H9 (cell line): Measurements from ENCODE around the gene IL12RB2. TPM values are rescaled to one million over a fixed set of nuclear protein-coding genes. Genes with fewer than 3 reads are reported as not detected.

Source experiments
- DNase-seq: peaks from one replicate; pipeline ENCODE4 v3.0.0-alpha.2; 2017
- H2AFZ ChIP-seq: one replicate; pipeline ENCODE4 v1.6.1; 2013; ENCODE audit warnings: mild to moderate bottlenecking, low read length, control low read depth, moderate library complexity
- H2AK5ac ChIP-seq: 2 replicates; pipeline ENCODE4 v1.6.1; 2013; ENCODE audit warnings: low read length, control low read depth, mixed read lengths; ENCODE audit not compliant: insufficient read length
- H2BK120ac ChIP-seq: one replicate; pipeline ENCODE4 v1.6.1; 2013; ENCODE audit warnings: low read depth, mild to moderate bottlenecking, low read length, control low read depth, inconsistent platforms; ENCODE audit not compliant: poor library complexity, severe bottlenecking
- H2BK12ac ChIP-seq: 2 replicates; pipeline ENCODE4 v1.6.1; 2013; ENCODE audit warnings: low read length, control low read depth, mixed read lengths, low read depth; ENCODE audit not compliant: insufficient read length
- H2BK15ac ChIP-seq: 2 replicates; pipeline ENCODE4 v1.6.1; 2013; ENCODE audit warnings: low read depth, low read length, control low read depth
- H2BK20ac ChIP-seq: one replicate; pipeline ENCODE4 v1.6.1; 2013; ENCODE audit warnings: low read depth, mild to moderate bottlenecking, low read length, control low read depth, inconsistent platforms; ENCODE audit not compliant: poor library complexity, severe bottlenecking
- H2BK5ac ChIP-seq: 2 replicates; pipeline ENCODE4 v1.6.1; 2013; ENCODE audit warnings: low read length, control low read depth, mixed read lengths; ENCODE audit not compliant: insufficient read length
- H3K14ac ChIP-seq: 2 replicates; pipeline ENCODE4 v1.6.1; 2013; ENCODE audit warnings: low read length, control low read depth; ENCODE audit not compliant: insufficient read depth
- H3K18ac ChIP-seq: 2 replicates; pipeline ENCODE4 v1.6.1; 2013; ENCODE audit warnings: low read depth, mild to moderate bottlenecking, mixed read lengths, low read length, control low read depth; ENCODE audit not compliant: insufficient read length
- H3K23ac ChIP-seq: 2 replicates; pipeline ENCODE4 v1.6.1; 2013; ENCODE audit warnings: low read length, control low read depth, mixed read lengths, low read depth; ENCODE audit not compliant: insufficient read length
- H3K23me2 ChIP-seq: 2 replicates; pipeline ENCODE4 v1.6.1; 2013; ENCODE audit warnings: low read depth, mild to moderate bottlenecking, mixed read lengths, low read length, control low read depth; ENCODE audit not compliant: insufficient read length, poor library complexity, severe bottlenecking
- H3K27ac ChIP-seq: 2 replicates; pipeline ENCODE4 v1.5.1; 2013; ENCODE audit warnings: low read length, control low read depth, mixed read lengths, low read depth; ENCODE audit not compliant: insufficient read length
- H3K27me3 ChIP-seq: 2 replicates; pipeline ENCODE4 v1.6.1; 2013; ENCODE audit warnings: low read length, control low read depth, inconsistent platforms; ENCODE audit not compliant: insufficient read depth
- H3K4ac ChIP-seq: 2 replicates; pipeline ENCODE4 v1.6.1; 2013; ENCODE audit warnings: low read depth, mild to moderate bottlenecking, control low read depth, inconsistent platforms, low read length, moderate library complexity
- H3K4me1 ChIP-seq: 2 replicates; pipeline ENCODE4 v1.6.1; 2013; ENCODE audit warnings: low read length, control low read depth, inconsistent platforms; ENCODE audit not compliant: insufficient read depth
- H3K4me2 ChIP-seq: 2 replicates; pipeline ENCODE4 v1.6.1; 2013; ENCODE audit warnings: low read length, control low read depth, mixed read lengths; ENCODE audit not compliant: insufficient read length, insufficient read depth
- H3K56ac ChIP-seq: 2 replicates; pipeline ENCODE4 v1.6.1; 2013; ENCODE audit warnings: low read depth, mild to moderate bottlenecking, mixed read lengths, low read length, control low read depth; ENCODE audit not compliant: insufficient read length
- H3K79me1 ChIP-seq: 2 replicates; pipeline ENCODE4 v1.6.1; 2013; ENCODE audit warnings: low read depth, mild to moderate bottlenecking, moderate library complexity, low read length, control low read depth, inconsistent platforms; ENCODE audit not compliant: insufficient read depth, poor library complexity, severe bottlenecking
- H3K79me2 ChIP-seq: 2 replicates; pipeline ENCODE4 v1.6.1; 2013; ENCODE audit warnings: low read length, control low read depth, inconsistent platforms; ENCODE audit not compliant: insufficient read depth
- H3K9ac ChIP-seq: 2 replicates; pipeline ENCODE4 v1.6.1; 2013; ENCODE audit warnings: low read length, control low read depth, mixed read lengths; ENCODE audit not compliant: insufficient read length; ENCODE audit errors: extremely low read depth
- H3K9me3 ChIP-seq: one replicate; pipeline ENCODE4 v1.6.1; 2013; ENCODE audit warnings: low read depth, low read length, inconsistent platforms; ENCODE audit not compliant: control insufficient read depth
- H3T11ph ChIP-seq: one replicate; pipeline ENCODE4 v1.6.1; 2013; ENCODE audit warnings: mild to moderate bottlenecking, low read length, control low read depth, inconsistent platforms
- H4K20me1 ChIP-seq: one replicate; pipeline ENCODE4 v1.6.1; 2013; ENCODE audit not compliant: control insufficient read depth, insufficient read length, insufficient read depth
- H4K5ac ChIP-seq: 2 replicates; pipeline ENCODE4 v1.6.1; 2013; ENCODE audit warnings: low read depth, mild to moderate bottlenecking, mixed read lengths, low read length, control low read depth; ENCODE audit not compliant: insufficient read length
- H4K8ac ChIP-seq: replicated peaks from 2 replicates; pipeline ENCODE4 v1.6.1; 2013; ENCODE audit warnings: low read length, control low read depth, mixed read lengths, low read depth; ENCODE audit not compliant: insufficient read length
- H4K91ac ChIP-seq: 2 replicates; pipeline ENCODE4 v1.6.1; 2013; ENCODE audit warnings: low read depth, mild to moderate bottlenecking, moderate library complexity, mixed read lengths, low read length, control low read depth; ENCODE audit not compliant: insufficient read length
- H3K27ac Mint-ChIP-seq, 3 experiments: 2 replicates in 2 of 3; 3 replicates in 1 of 3; pipeline ENCODE4 v1.8.0; 2020 to 2021; ENCODE audit warnings: mixed read lengths in 3 of 3, mild to moderate bottlenecking in 1 of 3, moderate library complexity in 1 of 3
- H3K27me3 Mint-ChIP-seq: 2 replicates; pipeline ENCODE4 v1.8.0; 2021; ENCODE audit warnings: low read depth, mild to moderate bottlenecking, moderate library complexity, mixed read lengths
- H3K36me3 Mint-ChIP-seq, 3 experiments: 2 replicates in 2 of 3; 3 replicates in 1 of 3; pipeline ENCODE4 v1.8.0; 2020 to 2021; ENCODE audit warnings: low read depth in 3 of 3, mixed read lengths in 3 of 3; ENCODE audit not compliant: insufficient read depth in 1 of 3
- H3K4me1 Mint-ChIP-seq, 2 experiments: 2 replicates each; pipeline ENCODE4 v1.8.0; 2020; ENCODE audit warnings: mixed read lengths in 2 of 2
- H3K4me3 Mint-ChIP-seq, 2 experiments: 2 replicates in 1 of 2; 3 replicates in 1 of 2; pipeline ENCODE4 v1.8.0; 2020 to 2021; ENCODE audit warnings: mild to moderate bottlenecking in 2 of 2, mixed read lengths in 2 of 2, moderate library complexity in 1 of 2
- H3K9me3 Mint-ChIP-seq, 2 experiments: 2 replicates in 1 of 2; 3 replicates in 1 of 2; pipeline ENCODE4 v1.8.0; 2020; ENCODE audit warnings: mild to moderate bottlenecking in 2 of 2, mixed read lengths in 2 of 2, moderate library complexity in 1 of 2
- CTCF ChIP-seq: fragments of 200-600 bp; sonication (generic); conservative IDR thresholded peaks from 3 replicates; pipeline ENCODE4 v1.8.0; 2021; ENCODE audit warnings: antibody characterized with exemption, mild to moderate bottlenecking
- total RNA-seq: library from RNA; stranded (reverse); gene quantifications from 2 replicates; pipeline ENCODE4 v1.2.1, GENCODE V29; 2021

IL12RB2 gene
- total RNA-seq, 1 experiment from 2014 or later, result 0.77 TPM

GRCh38 chr1:67264152-67264551, 43.5 kb upstream of the IL12RB2 start:
- Histone ChIP-seq H3K27ac (no peak overlapping the region), H3K4ac (no peak overlapping the region), H2AFZ (no peak overlapping the region), H2BK120ac (no peak overlapping the region), H3K23ac (no peak overlapping the region), H3T11ph (no peak overlapping the region), H3K14ac (no peak overlapping the region), H2BK15ac (no peak overlapping the region), H3K9ac (no peak overlapping the region), H2BK12ac (no peak overlapping the region), H4K8ac (no peak overlapping the region), H4K20me1 (no peaks in the 10 kb centered on the region), H3K56ac (no peak overlapping the region), H2BK5ac (no peak overlapping the region), H3K27me3 (no peaks in the 10 kb centered on the region), H3K18ac (no peak overlapping the region), H3K79me1 (no peaks in the 10 kb centered on the region), H3K9me3 (no peaks in the 10 kb centered on the region), H3K4me1 (peaks cover 7% of the 10 kb centered on the region), H3K4me2 (no peak overlapping the region), H4K5ac (no peak overlapping the region), H2BK20ac (no peak overlapping the region), H2AK5ac (no peak overlapping the region), H3K23me2 (no peaks in the 10 kb centered on the region), H4K91ac (no peak overlapping the region), H3K79me2 (no peaks in the 10 kb centered on the region)
- H3K4me1 Mint-ChIP-seq, result peaks cover 33 to 47% of the 10 kb centered on the region in 2 experiments
- peaks cover 1% of the 10 kb centered on the region; the same call in 1 of the 2 replicates for H3K27me3 Mint-ChIP-seq
- H3K4me3 Mint-ChIP-seq, result no peak overlapping the region
- DNase-seq, result no peak
- no peaks in the 10 kb centered on the region for H3K36me3 Mint-ChIP-seq
- no peak overlapping the region for H3K27ac Mint-ChIP-seq
- TF ChIP-seq CTCF, result no peak
- H3K9me3 Mint-ChIP-seq, result no peaks in the 10 kb centered on the region
